Measurements from ENCODE around the gene WDR49.

- TF ChIP-seq EP300 (IDR thresholded peaks at IDR 0.05) (no peak), CTCF (IDR thresholded peaks at IDR 0.05) (no peak)
These were observed 160.5 kb downstream of the WDR49 start for GRCh38 chr3:167493244-167493643.
